CD4-positive, alpha-beta T cell (primary cell): ENCODE measurements around the gene TRDMT1. TPM values are rescaled to one million over a fixed set of nuclear protein-coding genes. Genes with fewer than 3 reads are reported as not detected.

Experiments
- ATAC-seq: fragments of 200-7000 bp; cut with Tn5 transposase; one replicate; pipeline ENCODE4 v1.10.0; 2022; ENCODE audit warnings: mild to moderate bottlenecking; ENCODE audit not compliant: poor library complexity
- CTCF ChIA-PET: fragments of 350-600 bp; sonication (Branson Sonifier 250); formaldehyde crosslinking; loops from one replicate; lab custom pipeline; 2021; ENCODE audit warnings: antibody characterized with exemption, inconsistent platforms; lab: Charles Lee
- POLR2A ChIA-PET: fragments of 350-600 bp; sonication (Branson Sonifier 250); formaldehyde crosslinking; loops from one replicate; lab custom pipeline; 2021; ENCODE audit warnings: antibody characterized with exemption, inconsistent platforms; lab: Charles Lee
- DNase-seq, 14 experiments: peaks; one replicate each; pipeline ENCODE4 v3.0.0-alpha.2; 2013 to 2020; ENCODE audit warnings: mixed read lengths in 2 of 14
- H3K27ac ChIP-seq, 2 donors: one replicate each; pipeline versions ENCODE4 v1.5.1 to v1.7.0; 2013; ENCODE audit warnings: low read length in 2 of 2, low read depth in 1 of 2, mild to moderate bottlenecking in 1 of 2
- H3K27me3 ChIP-seq, 2 experiments: 1 replicate in 1 of 2; 2 replicates in 1 of 2; pipeline versions ENCODE4 v1.6.1 to v1.7.0; 2013; ENCODE audit warnings: low read length in 2 of 2, control low read depth in 1 of 2, mild to moderate bottlenecking in 1 of 2, moderate library complexity in 1 of 2; ENCODE audit not compliant: insufficient read depth in 2 of 2, control insufficient read depth in 1 of 2
- H3K36me3 ChIP-seq: one replicate; pipeline ENCODE4 v1.6.1; 2013; ENCODE audit warnings: low read length, control low read depth; ENCODE audit not compliant: insufficient read depth
- H3K4me1 ChIP-seq: one replicate; pipeline ENCODE4 v1.6.1; 2013; ENCODE audit warnings: low read length, control low read depth; ENCODE audit not compliant: insufficient read depth
- H3K4me3 ChIP-seq: one replicate; pipeline ENCODE4 v1.5.1; 2013; ENCODE audit warnings: mild to moderate bottlenecking, low read length, moderate library complexity
- H3K9me3 ChIP-seq, 2 experiments: 1 replicate in 1 of 2; 2 replicates in 1 of 2; pipeline versions ENCODE4 v1.6.1 to v1.7.0; 2013; ENCODE audit warnings: low read length in 2 of 2, mild to moderate bottlenecking in 2 of 2, control low read depth in 1 of 2, moderate library complexity in 1 of 2; ENCODE audit not compliant: control insufficient read depth in 1 of 2, insufficient read depth in 1 of 2
- H3K27ac Mint-ChIP-seq: one replicate; pipeline ENCODE4 v1.8.0; 2020; ENCODE audit warnings: mixed read lengths
- H3K27me3 Mint-ChIP-seq: one replicate; pipeline ENCODE4 v1.8.0; 2021; ENCODE audit warnings: mixed read lengths
- H3K36me3 Mint-ChIP-seq: one replicate; pipeline ENCODE4 v1.8.0; 2021; ENCODE audit warnings: low read depth, mixed read lengths
- H3K4me1 Mint-ChIP-seq: one replicate; pipeline ENCODE4 v1.8.0; 2021; ENCODE audit warnings: low read depth, mixed read lengths
- H3K4me3 Mint-ChIP-seq: one replicate; pipeline ENCODE4 v1.8.0; 2020; ENCODE audit warnings: mild to moderate bottlenecking, mixed read lengths
- H3K9me3 Mint-ChIP-seq: one replicate; pipeline ENCODE4 v1.8.0; 2020; ENCODE audit warnings: mixed read lengths
- intact Hi-C, 2 experiments: fragments of 100-400 bp; cut with DNase I in 1 of 2; cut with micrococcal nuclease in 1 of 2; formaldehyde crosslinking; loops; one replicate each; pipeline versions ENCODE4 v1.15.1 to v1.9.0; 2023 to 2025; cut with DNase I, micrococcal nuclease
- total RNA-seq, 174 experiments: library from RNA in 2 of 174; stranded (reverse) in 2 of 174; gene quantifications; one replicate each; pipeline ENCODE4 v1.2.3 and lab custom pipeline; 2021 to 2026
- TF ChIP-seq, protein P1 (sequence below): fragments of 200-600 bp; IDR thresholded peaks from one replicate; pipeline ENCODE4 v1.8.0; 2022; ENCODE audit warnings: antibody characterized with exemption, mild to moderate bottlenecking

Gene TRDMT1
- total RNA-seq, 2 experiments from 2014 or later, result 20.3 to 21.3 TPM

GRCh38 chr10:17213646-17214349 is 12.3 kb upstream of the TRDMT1 start:
- POLR2A ChIA-PET, result interaction anchor here (1.2 to 1.5 kb wide), 3 partner anchors 12 to 16 kb away, joined by 3 to 6 read pairs (median 5); partner anchors contain the start of gene TRDMT1
- no peaks in the 10 kb centered on the region for H3K9me3 ChIP-seq
- H3K27me3 Mint-ChIP-seq, result no peaks in the 10 kb centered on the region
- H3K4me1 Mint-ChIP-seq, result peaks cover 20% of the 10 kb centered on the region
- H3K27ac ChIP-seq, result no peak overlapping the region
- no peaks in the 10 kb centered on the region for H3K27me3 ChIP-seq
- no peak overlapping the region for H3K4me3 Mint-ChIP-seq
- peaks cover 8% of the 10 kb centered on the region for H3K4me1 ChIP-seq
- no peaks in the 10 kb centered on the region for H3K9me3 Mint-ChIP-seq
- peaks cover 24% of the 10 kb centered on the region for H3K36me3 Mint-ChIP-seq
- no peak overlapping the region for H3K27ac Mint-ChIP-seq
- CTCF ChIA-PET, result interaction anchor here (2.5 kb wide), 1 partner anchor 17 kb away, joined by 10 read pairs; no protein-coding TSS in a partner anchor
- DNase-seq (no peak), ATAC-seq (no peak)
- TF ChIP-seq, protein P1, sequence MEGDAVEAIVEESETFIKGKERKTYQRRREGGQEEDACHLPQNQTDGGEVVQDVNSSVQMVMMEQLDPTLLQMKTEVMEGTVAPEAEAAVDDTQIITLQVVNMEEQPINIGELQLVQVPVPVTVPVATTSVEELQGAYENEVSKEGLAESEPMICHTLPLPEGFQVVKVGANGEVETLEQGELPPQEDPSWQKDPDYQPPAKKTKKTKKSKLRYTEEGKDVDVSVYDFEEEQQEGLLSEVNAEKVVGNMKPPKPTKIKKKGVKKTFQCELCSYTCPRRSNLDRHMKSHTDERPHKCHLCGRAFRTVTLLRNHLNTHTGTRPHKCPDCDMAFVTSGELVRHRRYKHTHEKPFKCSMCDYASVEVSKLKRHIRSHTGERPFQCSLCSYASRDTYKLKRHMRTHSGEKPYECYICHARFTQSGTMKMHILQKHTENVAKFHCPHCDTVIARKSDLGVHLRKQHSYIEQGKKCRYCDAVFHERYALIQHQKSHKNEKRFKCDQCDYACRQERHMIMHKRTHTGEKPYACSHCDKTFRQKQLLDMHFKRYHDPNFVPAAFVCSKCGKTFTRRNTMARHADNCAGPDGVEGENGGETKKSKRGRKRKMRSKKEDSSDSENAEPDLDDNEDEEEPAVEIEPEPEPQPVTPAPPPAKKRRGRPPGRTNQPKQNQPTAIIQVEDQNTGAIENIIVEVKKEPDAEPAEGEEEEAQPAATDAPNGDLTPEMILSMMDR, result no peak
- intact Hi-C loops, result no loop called here
- peaks cover 9% of the 10 kb centered on the region for H3K36me3 ChIP-seq
- H3K4me3 ChIP-seq, result no peak overlapping the region

GRCh38 chr10:17212802-17213221 is 11.3 kb upstream of the TRDMT1 start:
- no peak overlapping the region for H3K27ac ChIP-seq
- DNase-seq (peak in 2 of 14 experiments; percentile 45 to 58), ATAC-seq (no peak)
- peaks cover 20% of the 10 kb centered on the region for H3K36me3 Mint-ChIP-seq
- H3K36me3 ChIP-seq, result peaks cover 5% of the 10 kb centered on the region
- peak overlapping the region; percentile 20 for H3K27ac Mint-ChIP-seq
- H3K4me1 ChIP-seq, result peaks cover 8% of the 10 kb centered on the region
- H3K27me3 Mint-ChIP-seq, result no peaks in the 10 kb centered on the region
- POLR2A ChIA-PET, result interaction anchor here (1.2 to 1.5 kb wide), 3 partner anchors 11 to 17 kb away, joined by 3 to 6 read pairs (median 5); partner anchors contain the start of gene TRDMT1
- H3K4me3 ChIP-seq, result no peak overlapping the region
- TF ChIP-seq, protein P1, result no peak
- H3K27me3 ChIP-seq, result no peaks in the 10 kb centered on the region
- no peaks in the 10 kb centered on the region for H3K9me3 ChIP-seq
- no peaks in the 10 kb centered on the region for H3K9me3 Mint-ChIP-seq
- intact Hi-C loops, result no loop called here
- H3K4me3 Mint-ChIP-seq, result no peak overlapping the region
- H3K4me1 Mint-ChIP-seq, result peaks cover 24% of the 10 kb centered on the region
- CTCF ChIA-PET, result interaction anchor here (2.5 kb wide), 1 partner anchor 18 kb away, joined by 10 read pairs; no protein-coding TSS in a partner anchor

- DNase-seq (no peak), ATAC-seq (no peak)
- peaks cover 15% of the 10 kb centered on the region for H3K36me3 Mint-ChIP-seq
- no peaks in the 10 kb centered on the region for H3K27me3 ChIP-seq
- H3K9me3 Mint-ChIP-seq, result no peaks in the 10 kb centered on the region
- CTCF ChIA-PET, result no interaction called here
- H3K27ac Mint-ChIP-seq, result no peak overlapping the region
- POLR2A ChIA-PET, result interaction anchor here (2.9 kb wide), 1 partner anchor 19 kb away, joined by 16 read pairs; no protein-coding TSS in a partner anchor
- no peak overlapping the region for H3K4me3 Mint-ChIP-seq
- peaks cover 5% of the 10 kb centered on the region for H3K36me3 ChIP-seq
- TF ChIP-seq, protein P1, result no peak
- H3K27me3 Mint-ChIP-seq, result no peaks in the 10 kb centered on the region
- H3K27ac ChIP-seq, result no peak overlapping the region
- intact Hi-C loops, result no loop called here
- no peaks in the 10 kb centered on the region for H3K9me3 ChIP-seq
- H3K4me1 ChIP-seq, result peaks cover 16% of the 10 kb centered on the region
- H3K4me3 ChIP-seq, result no peak overlapping the region
- peaks cover 34% of the 10 kb centered on the region for H3K4me1 Mint-ChIP-seq
Observed at GRCh38 chr10:17210361-17210760, 8.9 kb upstream of the TRDMT1 start.
